ENCODE data around the gene GDPD2.

GRCh38 chrX:70426286-70427278, 3.5 kb downstream of the GDPD2 start:
- TF ChIP-seq MIXL1 (CRISPR knock-in tag; IDR thresholded peaks at IDR 0.05): no peak
- no peak for TF ChIP-seq REST (IDR thresholded peaks at IDR 0.05; ENCODE audit: borderline replicate concordance in 1 of 2, low read depth in 1 of 2, low read length in 2 of 2)
- TF ChIP-seq CTCF (CRISPR knock-in tag; IDR thresholded peaks at IDR 0.05): no peak
- TF ChIP-seq RAD51 (IDR thresholded peaks at IDR 0.05; ENCODE audit: borderline replicate concordance): no peak
- no peak for TF ChIP-seq MAX (IDR thresholded peaks at IDR 0.05)
- no peak for TF ChIP-seq KLF16 (CRISPR knock-in tag; IDR thresholded peaks at IDR 0.05)
- TF ChIP-seq CCAR2 (optimal IDR thresholded peaks at IDR 0.05; ENCODE audit: low read depth, low read length): no peak
- no peak for TF ChIP-seq POLR2AphosphoS5 (IDR thresholded peaks at IDR 0.05; ENCODE audit: low read depth, low read length)
- no peak for TF ChIP-seq POLR2A (IDR thresholded peaks at IDR 0.05; ENCODE audit: insufficient read depth in 1 of 2, low read depth in 2 of 2, low read length in 2 of 2)

All from HepG2 (cell line).